ENCODE data around the gene GALR1.

GALR1 gene

DNA sequence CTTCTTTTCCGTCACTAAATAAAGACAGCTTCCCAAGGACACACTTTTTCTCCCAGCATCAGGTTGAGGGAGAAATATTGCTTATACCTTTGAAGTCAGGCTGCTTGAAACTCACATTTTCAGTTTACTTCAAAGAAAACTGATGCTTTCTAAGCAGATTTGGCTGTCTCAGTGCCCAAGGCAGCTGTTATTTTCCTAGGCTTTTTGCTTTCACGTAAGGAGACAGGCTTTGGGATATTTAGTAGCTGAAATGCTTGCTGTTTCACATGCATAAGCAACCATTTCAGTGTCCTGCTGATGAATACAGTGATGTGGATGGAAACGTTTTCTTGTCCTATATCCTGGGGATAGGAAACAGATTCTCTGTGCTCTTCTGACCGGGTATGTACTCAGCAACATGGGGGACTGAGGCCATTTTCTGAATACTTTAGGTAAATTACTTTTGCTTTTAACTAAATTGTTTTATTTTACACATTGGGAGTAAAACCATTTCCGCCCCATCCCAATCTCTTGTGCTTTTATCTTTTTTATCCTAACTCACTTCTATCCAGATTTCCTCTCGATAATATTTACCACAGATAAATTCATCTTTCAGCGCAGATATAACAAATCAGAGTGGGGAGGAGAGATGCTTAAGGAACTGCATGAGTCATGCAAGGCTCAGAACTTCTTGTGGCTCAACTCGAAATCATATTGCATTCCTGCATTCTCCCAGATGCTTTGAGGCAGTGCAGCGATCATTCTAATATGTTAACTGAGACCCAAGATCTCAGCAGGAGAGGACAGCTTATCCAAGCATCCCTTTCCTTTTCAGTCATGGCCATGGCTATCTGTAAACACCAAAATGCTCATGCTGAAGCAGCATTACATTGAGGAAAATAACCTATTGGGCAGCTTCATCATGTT, 22.2 kb downstream of the GALR1 start:
- TF ChIP-seq EP300 (IDR thresholded peaks at IDR 0.05; ENCODE audit: borderline replicate concordance) (no peak), FOXM1 (IDR thresholded peaks at IDR 0.05; ENCODE audit: borderline replicate concordance, low read depth) (no peak), CREB1 (IDR thresholded peaks at IDR 0.05; ENCODE audit: low read depth) (no peak), EGR1 (IDR thresholded peaks at IDR 0.05) (no peak), CEBPB (IDR thresholded peaks at IDR 0.05) (no peak), ZBTB7A (IDR thresholded peaks at IDR 0.05; ENCODE audit: low read depth) (no peak)

DNA sequence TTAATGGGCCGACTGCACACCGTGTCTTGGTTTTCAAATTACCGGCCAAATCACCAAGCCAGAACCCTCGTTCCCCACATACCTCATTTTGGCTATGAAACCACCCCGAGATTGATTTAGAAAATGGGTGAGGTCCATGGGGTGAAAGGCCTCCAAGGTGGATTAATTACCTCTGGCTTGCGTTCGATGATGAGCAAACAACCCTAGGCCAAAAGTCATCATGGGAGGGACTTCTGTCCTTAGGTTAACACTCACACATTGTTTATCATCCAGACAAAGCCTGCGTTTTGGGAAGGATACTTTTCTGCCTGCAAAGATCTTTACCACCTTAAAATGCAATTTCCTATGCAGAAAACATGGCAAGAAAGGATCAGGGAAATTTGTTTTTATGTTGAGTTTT, 48.5 kb downstream of the GALR1 start:
- TF ChIP-seq EP300 (IDR thresholded peaks at IDR 0.05; ENCODE audit: borderline replicate concordance), result no peak
- TF ChIP-seq, protein P1, sequence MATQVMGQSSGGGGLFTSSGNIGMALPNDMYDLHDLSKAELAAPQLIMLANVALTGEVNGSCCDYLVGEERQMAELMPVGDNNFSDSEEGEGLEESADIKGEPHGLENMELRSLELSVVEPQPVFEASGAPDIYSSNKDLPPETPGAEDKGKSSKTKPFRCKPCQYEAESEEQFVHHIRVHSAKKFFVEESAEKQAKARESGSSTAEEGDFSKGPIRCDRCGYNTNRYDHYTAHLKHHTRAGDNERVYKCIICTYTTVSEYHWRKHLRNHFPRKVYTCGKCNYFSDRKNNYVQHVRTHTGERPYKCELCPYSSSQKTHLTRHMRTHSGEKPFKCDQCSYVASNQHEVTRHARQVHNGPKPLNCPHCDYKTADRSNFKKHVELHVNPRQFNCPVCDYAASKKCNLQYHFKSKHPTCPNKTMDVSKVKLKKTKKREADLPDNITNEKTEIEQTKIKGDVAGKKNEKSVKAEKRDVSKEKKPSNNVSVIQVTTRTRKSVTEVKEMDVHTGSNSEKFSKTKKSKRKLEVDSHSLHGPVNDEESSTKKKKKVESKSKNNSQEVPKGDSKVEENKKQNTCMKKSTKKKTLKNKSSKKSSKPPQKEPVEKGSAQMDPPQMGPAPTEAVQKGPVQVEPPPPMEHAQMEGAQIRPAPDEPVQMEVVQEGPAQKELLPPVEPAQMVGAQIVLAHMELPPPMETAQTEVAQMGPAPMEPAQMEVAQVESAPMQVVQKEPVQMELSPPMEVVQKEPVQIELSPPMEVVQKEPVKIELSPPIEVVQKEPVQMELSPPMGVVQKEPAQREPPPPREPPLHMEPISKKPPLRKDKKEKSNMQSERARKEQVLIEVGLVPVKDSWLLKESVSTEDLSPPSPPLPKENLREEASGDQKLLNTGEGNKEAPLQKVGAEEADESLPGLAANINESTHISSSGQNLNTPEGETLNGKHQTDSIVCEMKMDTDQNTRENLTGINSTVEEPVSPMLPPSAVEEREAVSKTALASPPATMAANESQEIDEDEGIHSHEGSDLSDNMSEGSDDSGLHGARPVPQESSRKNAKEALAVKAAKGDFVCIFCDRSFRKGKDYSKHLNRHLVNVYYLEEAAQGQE (IDR thresholded peaks at IDR 0.05; ENCODE audit: low read depth), result no peak
- TF ChIP-seq RAD21 (IDR thresholded peaks at IDR 0.05; ENCODE audit: low read depth), result no peak
- TF ChIP-seq EGR1 (IDR thresholded peaks at IDR 0.05), result no peak
- TF ChIP-seq, protein P2, sequence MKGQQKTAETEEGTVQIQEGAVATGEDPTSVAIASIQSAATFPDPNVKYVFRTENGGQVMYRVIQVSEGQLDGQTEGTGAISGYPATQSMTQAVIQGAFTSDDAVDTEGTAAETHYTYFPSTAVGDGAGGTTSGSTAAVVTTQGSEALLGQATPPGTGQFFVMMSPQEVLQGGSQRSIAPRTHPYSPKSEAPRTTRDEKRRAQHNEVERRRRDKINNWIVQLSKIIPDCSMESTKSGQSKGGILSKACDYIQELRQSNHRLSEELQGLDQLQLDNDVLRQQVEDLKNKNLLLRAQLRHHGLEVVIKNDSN (IDR thresholded peaks at IDR 0.05), result no peak
- no peak for TF ChIP-seq YY1 (IDR thresholded peaks at IDR 0.05; ENCODE audit: low read depth)
- TF ChIP-seq TEAD4 (IDR thresholded peaks at IDR 0.05), result no peak
- TF ChIP-seq CEBPB (IDR thresholded peaks at IDR 0.05), result no peak
- TF ChIP-seq ZBTB7A (IDR thresholded peaks at IDR 0.05; ENCODE audit: low read depth), result no peak
- no peak for TF ChIP-seq TCF12 (IDR thresholded peaks at IDR 0.05; ENCODE audit: low read depth)

DNA sequence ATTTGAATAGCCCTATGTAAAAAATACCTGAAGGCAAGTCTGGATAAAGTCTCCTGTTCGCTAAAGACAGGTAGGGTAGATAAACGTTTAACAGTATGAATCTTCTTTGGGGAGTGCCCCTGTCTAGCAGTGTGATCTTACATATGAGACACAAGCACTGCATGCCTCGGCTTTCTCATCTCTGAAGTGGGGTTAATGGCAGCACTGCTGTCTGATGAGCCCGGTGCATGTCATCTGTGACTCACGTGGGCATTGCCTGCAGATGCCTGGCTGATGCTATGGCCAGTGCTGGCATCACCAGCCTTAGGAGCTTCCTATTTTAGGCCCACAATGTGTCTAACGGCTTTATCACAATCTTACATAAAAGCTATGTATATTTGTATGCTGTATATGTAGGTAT, 50.1 kb downstream of the GALR1 start:
- TF ChIP-seq TAF1 (IDR thresholded peaks at IDR 0.05; ENCODE audit: low read depth) (no peak), TEAD4 (IDR thresholded peaks at IDR 0.05) (no peak), CREB1 (IDR thresholded peaks at IDR 0.05; ENCODE audit: low read depth) (no peak), ZBTB7A (IDR thresholded peaks at IDR 0.05; ENCODE audit: low read depth) (no peak), EGR1 (IDR thresholded peaks at IDR 0.05) (no peak), RAD21 (IDR thresholded peaks at IDR 0.05; ENCODE audit: low read depth) (no peak), YY1 (IDR thresholded peaks at IDR 0.05; ENCODE audit: low read depth) (no peak), NFIC (IDR thresholded peaks at IDR 0.05) (no peak), FOXM1 (IDR thresholded peaks at IDR 0.05; ENCODE audit: borderline replicate concordance, low read depth) (no peak)
- TF ChIP-seq, protein P1 (IDR thresholded peaks at IDR 0.05; ENCODE audit: low read depth), result no peak
- TF ChIP-seq, protein P2 (IDR thresholded peaks at IDR 0.05), result no peak
- TF ChIP-seq, protein P3, sequence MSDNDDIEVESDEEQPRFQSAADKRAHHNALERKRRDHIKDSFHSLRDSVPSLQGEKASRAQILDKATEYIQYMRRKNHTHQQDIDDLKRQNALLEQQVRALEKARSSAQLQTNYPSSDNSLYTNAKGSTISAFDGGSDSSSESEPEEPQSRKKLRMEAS (IDR thresholded peaks at IDR 0.05), result no peak

DNA sequence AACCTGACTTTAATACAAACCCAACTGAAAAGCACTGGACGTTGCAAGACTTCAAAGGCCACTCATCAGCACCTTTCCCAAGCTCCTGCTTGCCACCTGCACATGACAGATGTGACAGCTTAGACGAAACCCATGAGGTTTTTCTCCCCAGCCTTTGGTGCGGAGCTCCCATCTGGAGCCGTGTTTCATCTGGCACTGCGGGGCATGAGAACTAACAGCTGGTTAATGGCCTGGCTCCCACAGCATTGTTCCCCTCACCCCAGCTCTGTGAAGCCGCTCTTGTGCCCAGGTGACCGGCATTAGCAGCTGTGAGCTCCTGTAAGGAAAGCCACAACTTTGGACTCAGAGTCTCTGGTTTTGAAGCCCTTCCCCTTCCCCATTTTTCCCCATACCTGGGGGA, 50.9 kb downstream of the GALR1 start:
- TF ChIP-seq TCF12 (IDR thresholded peaks at IDR 0.05; ENCODE audit: low read depth) (no peak), FOXM1 (IDR thresholded peaks at IDR 0.05; ENCODE audit: borderline replicate concordance, low read depth) (no peak), NFIC (IDR thresholded peaks at IDR 0.05) (no peak), CREB1 (IDR thresholded peaks at IDR 0.05; ENCODE audit: low read depth) (no peak), EGR1 (IDR thresholded peaks at IDR 0.05) (no peak), YY1 (IDR thresholded peaks at IDR 0.05; ENCODE audit: low read depth) (no peak), CEBPB (IDR thresholded peaks at IDR 0.05) (no peak), TAF1 (IDR thresholded peaks at IDR 0.05; ENCODE audit: low read depth) (no peak), RAD21 (IDR thresholded peaks at IDR 0.05; ENCODE audit: low read depth) (no peak)
- TF ChIP-seq, protein P3 (IDR thresholded peaks at IDR 0.05), result no peak
- TF ChIP-seq, protein P1 (IDR thresholded peaks at IDR 0.05; ENCODE audit: low read depth), result no peak
- TF ChIP-seq, protein P2 (IDR thresholded peaks at IDR 0.05), result no peak

All from Ishikawa (cell line).